Tibial artery (tissue), 4 donors: ENCODE results near the gene NCAM1.

Experiments
- DNase-seq, 2 donors: peaks; one replicate each; pipeline ENCODE4 v3.0.0-alpha.2; 2019
- H3K27ac ChIP-seq, 2 donors: fragments of 200-600 bp; sonication (generic) in 1 of 2; 1 replicate in 1 of 2; 2 replicates in 1 of 2; pipeline ENCODE4 v1.5.1; 2018 to 2019; ENCODE audit warnings: mild to moderate bottlenecking in 1 of 2
- H3K27me3 ChIP-seq, 2 donors: fragments of 200-600 bp; sonication (generic) in 1 of 2; one replicate each; pipeline versions ENCODE4 v1.5.1 to v1.6.0; 2016 to 2019
- H3K36me3 ChIP-seq, 3 donors: fragments of 200-600 bp; sonication (generic) in 2 of 3; one replicate each; pipeline ENCODE4 v1.5.1; 2016 to 2019; ENCODE audit warnings: mild to moderate bottlenecking in 2 of 3
- H3K4me1 ChIP-seq, 4 donors: fragments of 200-600 bp; sonication (generic) in 2 of 4; 1 replicate in 3 of 4; 2 replicates in 1 of 4; pipeline ENCODE4 v1.5.1; 2016 to 2019
- H3K4me3 ChIP-seq, 2 donors: fragments of 200-600 bp; sonication (generic) in 1 of 2; 1 replicate in 1 of 2; 2 replicates in 1 of 2; pipeline ENCODE4 v1.5.1; 2018 to 2019; ENCODE audit warnings: mild to moderate bottlenecking in 2 of 2
- H3K9me3 ChIP-seq, 3 donors: fragments of 200-600 bp; sonication (generic) in 1 of 3; one replicate each; pipeline ENCODE4 v1.5.1; 2016 to 2019
- intact Hi-C: fragments of 100-400 bp; cut with DNase I; formaldehyde crosslinking; loops from one replicate; pipeline ENCODE4 v1.15.0; 2023; ENCODE audit warnings: low total_unique reads
- TF ChIP-seq, protein P1 (sequence below), 2 experiments: fragments of 200-600 bp in 1 of 2; fragments of 450-650 bp in 1 of 2; IDR thresholded peaks; one replicate each; pipeline ENCODE4 v1.5.1; 2017 to 2019; ENCODE audit warnings: antibody characterized with exemption in 2 of 2, mild to moderate bottlenecking in 1 of 2, moderate library complexity in 1 of 2

NCAM1 gene

DNA sequence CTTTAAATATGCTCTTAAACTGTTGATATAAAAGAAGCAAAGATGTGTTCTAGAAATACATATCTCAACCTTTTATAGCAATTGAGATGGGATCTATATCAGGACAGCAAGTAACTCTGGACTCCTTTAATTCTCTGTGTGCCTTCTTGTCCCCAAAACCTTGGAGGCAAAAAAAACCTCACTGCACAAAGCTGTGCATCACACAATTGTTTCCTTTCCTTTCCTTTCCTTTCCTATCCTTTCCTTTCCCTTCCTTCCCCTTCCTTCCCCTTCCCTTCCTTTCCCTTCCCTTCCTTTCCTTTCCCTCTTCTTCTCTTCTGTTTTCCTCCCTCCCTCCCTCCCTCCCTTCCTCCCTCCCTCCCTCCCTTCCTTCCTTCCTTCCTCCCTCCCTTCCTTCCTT lies 343.7 kb downstream of the NCAM1 start:
- TF ChIP-seq, protein P1, sequence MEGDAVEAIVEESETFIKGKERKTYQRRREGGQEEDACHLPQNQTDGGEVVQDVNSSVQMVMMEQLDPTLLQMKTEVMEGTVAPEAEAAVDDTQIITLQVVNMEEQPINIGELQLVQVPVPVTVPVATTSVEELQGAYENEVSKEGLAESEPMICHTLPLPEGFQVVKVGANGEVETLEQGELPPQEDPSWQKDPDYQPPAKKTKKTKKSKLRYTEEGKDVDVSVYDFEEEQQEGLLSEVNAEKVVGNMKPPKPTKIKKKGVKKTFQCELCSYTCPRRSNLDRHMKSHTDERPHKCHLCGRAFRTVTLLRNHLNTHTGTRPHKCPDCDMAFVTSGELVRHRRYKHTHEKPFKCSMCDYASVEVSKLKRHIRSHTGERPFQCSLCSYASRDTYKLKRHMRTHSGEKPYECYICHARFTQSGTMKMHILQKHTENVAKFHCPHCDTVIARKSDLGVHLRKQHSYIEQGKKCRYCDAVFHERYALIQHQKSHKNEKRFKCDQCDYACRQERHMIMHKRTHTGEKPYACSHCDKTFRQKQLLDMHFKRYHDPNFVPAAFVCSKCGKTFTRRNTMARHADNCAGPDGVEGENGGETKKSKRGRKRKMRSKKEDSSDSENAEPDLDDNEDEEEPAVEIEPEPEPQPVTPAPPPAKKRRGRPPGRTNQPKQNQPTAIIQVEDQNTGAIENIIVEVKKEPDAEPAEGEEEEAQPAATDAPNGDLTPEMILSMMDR (IDR thresholded peaks at IDR 0.05) = no peak
- Histone ChIP-seq H3K27me3 (no peaks in the 10 kb centered on the region), H3K9me3 (no peaks in the 10 kb centered on the region), H3K27ac (no peak overlapping the region), H3K4me3 (no peak overlapping the region), H3K4me1 (peaks cover 0 to 6% (median 1%) of the 10 kb centered on the region in 4 donors), H3K36me3 (no peaks in the 10 kb centered on the region)
- intact Hi-C loops = loop anchor here (2.0 to 10.0 kb wide), 3 partner anchors 227 to 490 kb away; no protein-coding TSS in a partner anchor
- DNase-seq = no peak

DNA sequence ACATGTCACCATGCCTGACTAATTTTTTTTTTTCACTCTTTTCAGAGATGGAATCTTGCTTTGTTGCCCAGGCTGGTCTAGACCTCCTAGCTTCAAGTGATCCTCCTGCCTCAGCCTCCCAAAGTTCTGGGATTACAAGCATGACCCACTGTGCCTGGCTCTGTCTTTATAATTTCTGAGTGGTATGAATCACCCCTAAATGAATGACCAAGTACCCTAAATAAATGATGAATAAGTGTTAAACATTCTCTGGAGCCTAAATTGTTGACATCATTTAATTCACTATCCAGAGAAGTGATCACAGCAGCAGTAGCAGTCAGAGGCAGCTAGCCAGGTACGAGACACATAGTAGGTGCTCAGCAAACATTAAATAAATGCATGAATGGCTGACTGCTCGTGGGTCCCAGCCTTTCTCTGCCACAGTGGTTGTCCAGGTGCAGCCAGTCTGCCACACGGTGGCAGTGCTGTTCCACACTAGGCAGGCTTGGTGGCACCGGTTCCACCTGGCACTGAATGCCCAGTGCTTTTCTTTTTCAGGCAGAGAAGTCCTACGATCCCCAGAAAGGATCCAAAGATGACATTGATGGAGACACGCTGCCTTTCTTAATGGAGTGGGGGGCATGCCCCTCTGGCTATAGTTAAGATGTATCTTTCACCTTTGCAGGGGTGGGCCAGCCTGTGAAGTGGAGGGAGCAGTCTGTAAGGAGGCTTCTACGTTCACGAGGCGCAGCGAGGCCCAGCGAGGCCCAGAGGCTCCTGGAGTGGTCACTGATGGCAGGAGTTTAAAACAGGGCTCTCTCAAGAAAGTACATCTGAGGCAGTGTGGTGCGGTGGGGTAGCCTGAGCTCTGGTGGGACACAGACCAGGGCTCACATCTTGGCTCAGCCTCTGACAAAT lies 344.5 kb downstream of the NCAM1 start:
- TF ChIP-seq, protein P1 (IDR thresholded peaks at IDR 0.05) = peak; percentile 88 to 96
- intact Hi-C loops = loop anchor here (2.0 to 10.0 kb wide), 3 partner anchors 227 to 489 kb away; no protein-coding TSS in a partner anchor
- Histone ChIP-seq H3K27me3 (no peaks in the 10 kb centered on the region), H3K27ac (no peak overlapping the region), H3K4me1 (peaks cover 0 to 6% (median 1%) of the 10 kb centered on the region in 4 donors), H3K36me3 (no peaks in the 10 kb centered on the region), H3K9me3 (no peaks in the 10 kb centered on the region), H3K4me3 (no peak overlapping the region)
- DNase-seq = peak; percentile 70 to 85

DNA sequence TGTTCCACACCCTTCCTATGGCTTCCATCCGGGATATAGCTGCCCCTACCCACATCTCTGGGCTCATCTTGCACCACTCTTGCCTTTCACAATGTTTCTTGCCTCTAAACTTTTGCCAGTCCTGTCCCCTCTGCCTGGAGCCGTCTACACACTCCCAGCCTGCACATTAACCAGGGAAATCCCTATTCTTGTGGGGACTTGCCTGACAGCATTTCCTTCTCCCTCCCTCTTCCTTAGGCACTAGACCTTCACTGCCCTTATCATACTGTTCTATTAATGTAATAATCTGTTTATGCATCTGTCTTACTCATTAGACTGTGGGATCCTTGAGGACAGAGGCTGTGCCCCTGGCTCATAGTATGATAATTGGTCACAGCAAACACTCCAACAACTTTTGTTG lies 347.4 kb downstream of the NCAM1 start:
- intact Hi-C loops = loop anchor here (5.0 to 10.0 kb wide), 2 partner anchors 224 to 486 kb away; no protein-coding TSS in a partner anchor

DNA sequence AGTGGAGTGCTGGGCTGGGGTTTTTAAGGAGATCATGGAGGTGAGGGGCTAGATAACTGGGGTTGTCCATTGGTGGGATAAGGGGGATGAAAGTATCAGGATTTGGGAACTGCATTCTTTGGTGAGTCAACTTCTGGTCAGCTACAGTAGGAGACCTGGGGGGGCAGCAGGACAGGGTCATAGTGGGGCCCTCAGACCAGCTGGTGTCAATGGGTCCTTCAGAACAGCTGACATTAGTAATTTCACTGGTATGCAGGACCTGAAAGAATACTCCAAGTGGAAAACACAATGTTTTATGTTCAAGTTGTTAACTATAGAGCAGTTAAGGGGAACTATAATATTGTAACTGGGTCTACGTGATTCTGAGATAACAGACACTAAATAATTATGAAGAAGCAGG lies 350.3 kb downstream of the NCAM1 start:
- Histone ChIP-seq H3K4me3 (no peak overlapping the region), H3K9me3 (no peaks in the 10 kb centered on the region), H3K27ac (no peak overlapping the region), H3K4me1 (peaks cover 0 to 26% (median 7%) of the 10 kb centered on the region in 4 donors), H3K36me3 (no peaks in the 10 kb centered on the region), H3K27me3 (no peaks in the 10 kb centered on the region)
- intact Hi-C loops = no loop called here
- TF ChIP-seq, protein P1 (IDR thresholded peaks at IDR 0.05) = no peak
- DNase-seq = no peak

More for the DNA sequence above, 347.4 kb downstream of the NCAM1 start:
- Histone ChIP-seq H3K27me3 (no peaks in the 10 kb centered on the region), H3K4me1 (peaks cover 0 to 11% (median 2%) of the 10 kb centered on the region in 4 donors), H3K4me3 (no peak overlapping the region), H3K9me3 (no peaks in the 10 kb centered on the region), H3K27ac (no peak overlapping the region), H3K36me3 (no peaks in the 10 kb centered on the region)
- TF ChIP-seq, protein P1 (IDR thresholded peaks at IDR 0.05) = no peak
- no peak for DNase-seq

DNA sequence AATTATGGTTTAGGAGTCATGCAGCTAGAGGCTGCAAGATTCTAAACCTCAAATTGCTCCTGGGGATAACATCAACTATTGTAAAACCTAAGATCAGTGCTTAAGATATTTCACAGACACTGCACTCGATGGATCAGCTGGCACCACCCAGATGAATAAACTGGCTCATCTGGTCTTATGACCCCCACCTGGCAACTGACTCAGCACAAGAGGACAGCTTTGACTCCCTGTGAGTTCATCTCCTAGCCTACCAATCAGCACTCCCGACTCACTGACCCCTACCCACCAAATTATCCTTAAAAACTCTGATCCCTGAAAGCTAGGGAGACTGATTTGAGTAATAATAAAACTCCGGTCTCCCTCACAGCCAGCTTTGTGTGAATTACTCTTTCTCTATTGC lies 352.4 kb downstream of the NCAM1 start:
- H3K27me3 ChIP-seq = no peaks in the 10 kb centered on the region
- peaks cover 0 to 14% (median 0%) of the 10 kb centered on the region in 3 donors for H3K36me3 ChIP-seq
- peak overlapping the region; percentile 63 to 83 for H3K4me3 ChIP-seq
- TF ChIP-seq, protein P1 (IDR thresholded peaks at IDR 0.05) = no peak
- H3K27ac ChIP-seq = peak overlapping the region; percentile 77 to 80
- H3K4me1 ChIP-seq = peaks cover 0 to 26% (median 7%) of the 10 kb centered on the region in 4 donors
- no peaks in the 10 kb centered on the region for H3K9me3 ChIP-seq
- no peak for DNase-seq
- intact Hi-C loops = no loop called here
